Spinal cord (tissue), 10 donors: ENCODE results near the gene GIMAP6. TPM values are rescaled to one million over a fixed set of nuclear protein-coding genes. Genes with fewer than 3 reads are reported as not detected.
"Not testable (repeated sequence)": the region's sequence is repeated elsewhere in the genome, so short reads cannot be mapped to it uniquely, and the experiment has no call there.

ENCODE experiments used
- DNase-seq, 6 donors: peaks; one replicate each; pipeline versions ENCODE4 v3.0.0 to v3.0.0-alpha.2; 2013 to 2015; ENCODE audit warnings: low spot score in 6 of 6, low read depth in 4 of 6
- H3K27ac ChIP-seq: one replicate; pipeline ENCODE4 v1.5.1; 2013; ENCODE audit warnings: low read depth, low read length, control low read depth
- H3K27me3 ChIP-seq: one replicate; pipeline ENCODE4 v1.6.1; 2013; ENCODE audit warnings: low read length; ENCODE audit not compliant: control insufficient read depth, insufficient read depth
- H3K36me3 ChIP-seq: one replicate; pipeline ENCODE4 v1.6.1; 2013; ENCODE audit warnings: low read length; ENCODE audit not compliant: control insufficient read depth, insufficient read depth
- H3K4me1 ChIP-seq: one replicate; pipeline ENCODE4 v1.6.1; 2013; ENCODE audit warnings: low read length; ENCODE audit not compliant: control insufficient read depth, insufficient read depth
- H3K4me3 ChIP-seq: one replicate; pipeline ENCODE4 v1.5.1; 2013; ENCODE audit warnings: low read depth, low read length, control low read depth
- H3K9me3 ChIP-seq: one replicate; pipeline ENCODE4 v1.6.1; 2013; ENCODE audit warnings: low read length; ENCODE audit not compliant: control insufficient read depth, insufficient read depth
- WGBS: methylation state at CpG from one replicate; pipeline ENCODE4 v1.1.5; 2013; ENCODE audit warnings: missing lambda C conversion rate; ENCODE audit not compliant: insufficient coverage; 5-methylcytosine and 5-hydroxymethylcytosine counted together
- polyA plus RNA-seq, 2 donors: library from polyadenylated mRNA; unstranded; fragments of 120-200 nt; gene quantifications; one replicate each; pipeline ENCODE4 v1.2.1, GENCODE V29; 2013; ENCODE audit not compliant: insufficient read length in 2 of 2
- total RNA-seq, 2 donors: library from RNA; depleted of rRNA in 1 of 2; stranded (reverse); fragments of 120-200 nt in 1 of 2; fragments of >200 nt in 1 of 2; gene quantifications; one replicate each; pipeline versions ENCODE4 v1.2.3 to v1.2.4, GENCODE V29; 2013 to 2014
- donor health status: healthy.

GIMAP6 gene
- total and polyA plus RNA-seq, 4 donors = 9.1 to 24.8 (median 10.7) TPM

DNA sequence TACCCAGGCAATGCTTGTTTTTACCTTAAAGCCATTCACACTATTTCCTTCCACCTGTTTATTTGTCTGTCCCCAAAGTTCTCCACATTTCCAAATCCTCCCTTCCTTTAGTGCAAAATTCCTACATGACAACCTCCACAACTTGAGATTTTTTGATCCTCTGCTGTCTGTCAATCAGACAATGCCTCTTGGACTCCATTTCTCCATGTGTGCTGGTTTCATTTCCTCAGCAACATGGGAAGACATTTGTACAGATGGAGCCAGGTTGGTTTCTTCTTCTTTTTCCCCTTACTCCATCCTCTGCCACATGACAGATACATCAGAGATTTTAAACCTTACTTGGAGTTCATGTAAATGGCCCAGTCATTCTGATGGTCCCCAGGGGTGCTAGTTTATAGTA is 34.2 kb upstream of the GIMAP6 start:
- Histone ChIP-seq H3K36me3 (no peaks in the 10 kb centered on the region), H3K4me1 (no peaks in the 10 kb centered on the region), H3K9me3 (no peaks in the 10 kb centered on the region), H3K27ac (no peak overlapping the region), H3K27me3 (no peaks in the 10 kb centered on the region), H3K4me3 (no peak overlapping the region)
- DNase-seq = no peak

DNA sequence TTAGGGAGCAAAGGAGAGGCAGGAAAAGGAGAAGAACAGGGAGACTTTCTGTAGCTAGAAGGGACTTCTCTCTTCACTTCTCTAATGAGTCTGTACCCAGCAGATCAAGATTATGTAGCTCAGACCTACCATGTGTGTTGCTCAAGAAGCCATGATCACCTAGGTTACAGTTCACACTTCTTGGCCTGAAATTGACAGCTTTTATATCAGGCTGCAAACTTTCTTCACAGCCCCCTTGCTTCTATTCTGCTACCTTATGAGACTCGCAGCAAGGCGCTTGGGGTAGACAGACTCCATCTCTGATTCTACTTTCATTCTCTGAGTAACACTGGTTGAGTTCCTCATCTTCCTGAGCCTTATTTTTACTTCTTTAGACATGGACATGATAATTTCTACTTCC is 33.7 kb upstream of the GIMAP6 start:
- no peaks in the 10 kb centered on the region for H3K4me1 ChIP-seq
- no peaks in the 10 kb centered on the region for H3K9me3 ChIP-seq
- H3K27ac ChIP-seq = no peak overlapping the region
- no peak for DNase-seq
- no peaks in the 10 kb centered on the region for H3K36me3 ChIP-seq
- no peak overlapping the region for H3K4me3 ChIP-seq
- no peaks in the 10 kb centered on the region for H3K27me3 ChIP-seq
- no CpG with 5 or more reads among the region's 2 CpGs for WGBS

DNA sequence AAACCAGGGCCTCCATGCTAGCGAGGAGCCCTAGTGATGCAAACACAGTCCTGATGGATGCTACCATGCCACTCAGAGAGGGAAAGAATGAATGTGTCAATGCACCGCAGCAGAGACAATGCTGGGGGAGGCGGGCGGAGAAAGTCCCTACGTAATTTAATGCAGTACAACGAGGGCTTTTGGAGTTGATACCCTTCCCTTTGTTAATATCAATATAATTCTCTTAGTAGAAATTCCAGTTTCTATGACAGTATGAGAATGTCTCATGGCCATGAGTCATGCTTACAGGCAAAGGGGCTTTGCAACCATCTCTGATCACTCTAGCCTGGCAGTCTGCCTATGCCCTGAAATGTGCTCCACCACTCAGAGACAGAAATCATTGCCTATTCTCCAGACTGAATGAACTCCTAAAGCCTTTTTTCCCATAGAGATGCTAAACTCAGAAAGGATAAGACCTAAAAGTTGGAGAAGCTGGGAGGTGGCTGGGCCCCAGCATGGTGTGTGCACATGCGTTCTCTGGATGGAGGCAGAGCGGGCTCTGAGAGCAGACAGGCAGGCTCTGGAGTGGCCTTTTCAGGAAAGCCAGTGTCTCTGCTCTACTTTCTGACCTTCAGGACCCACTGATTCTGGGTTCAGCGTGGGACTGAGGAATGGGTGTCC is 33.0 kb upstream of the GIMAP6 start:
- H3K27ac ChIP-seq = no peak overlapping the region
- WGBS = 91% methylated on average over 5 of the region's 9 CpGs
- no peaks in the 10 kb centered on the region for H3K4me1 ChIP-seq
- no peaks in the 10 kb centered on the region for H3K36me3 ChIP-seq
- DNase-seq = no peak
- no peak overlapping the region for H3K4me3 ChIP-seq
- no peaks in the 10 kb centered on the region for H3K9me3 ChIP-seq
- no peaks in the 10 kb centered on the region for H3K27me3 ChIP-seq

DNA sequence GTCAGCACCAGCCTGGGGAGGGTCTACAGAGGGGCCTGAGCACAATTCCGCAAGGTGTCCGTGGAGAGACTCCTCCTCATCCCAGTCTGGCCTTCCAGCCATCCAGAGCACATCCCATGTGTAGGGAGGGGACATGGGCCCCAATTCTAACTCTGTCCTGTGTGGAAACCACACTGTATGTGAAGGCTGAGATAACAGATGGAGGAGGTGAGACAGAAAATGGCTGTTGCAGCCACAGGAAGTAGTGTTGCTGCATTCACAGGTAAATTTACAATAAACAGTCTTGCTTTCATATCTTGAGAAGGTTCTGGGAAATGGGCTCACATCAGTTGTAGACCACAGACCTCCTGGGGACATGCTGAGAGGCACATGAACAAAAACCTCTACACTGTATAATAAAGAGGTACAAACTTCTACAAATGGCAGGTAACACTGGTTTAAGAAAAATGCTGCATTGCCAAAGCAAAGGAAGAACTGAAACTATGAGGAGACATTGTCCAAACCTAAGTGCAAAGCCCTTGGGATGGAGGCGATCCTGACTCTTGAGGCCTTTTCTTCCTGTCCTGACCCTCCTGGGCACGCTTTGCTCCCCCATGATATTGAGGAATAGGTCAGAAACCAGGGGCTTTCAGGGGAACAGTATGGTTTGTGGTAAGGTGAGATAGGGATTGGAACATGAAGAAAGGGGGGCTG is 31.8 kb upstream of the GIMAP6 start:
- H3K36me3 ChIP-seq = no peaks in the 10 kb centered on the region
- H3K27ac ChIP-seq = no peak overlapping the region
- H3K27me3 ChIP-seq = no peaks in the 10 kb centered on the region
- no peaks in the 10 kb centered on the region for H3K4me1 ChIP-seq
- WGBS = 79% methylated on average over 2 of the region's 4 CpGs
- no peaks in the 10 kb centered on the region for H3K9me3 ChIP-seq
- no peak for DNase-seq
- H3K4me3 ChIP-seq = no peak overlapping the region

DNA sequence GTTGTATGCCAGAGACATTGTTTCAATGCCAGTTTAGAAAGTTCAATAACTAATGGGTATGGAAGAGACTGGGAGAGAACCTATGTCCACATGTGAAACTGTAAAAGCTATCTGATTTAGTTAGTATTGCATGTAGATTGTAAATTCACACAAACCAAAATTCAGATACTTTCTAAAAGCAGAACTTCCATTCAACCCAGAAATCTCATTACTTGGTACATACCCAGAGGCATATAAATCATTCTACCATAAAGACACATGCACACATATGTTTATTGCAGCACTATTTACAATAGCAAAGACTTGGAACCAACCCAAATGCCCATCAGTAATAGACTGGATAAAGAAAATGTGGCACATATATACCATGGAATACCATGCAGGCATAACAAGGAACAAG is 30.6 kb upstream of the GIMAP6 start:
- not testable (repeated sequence) for H3K9me3 ChIP-seq, H3K27ac ChIP-seq, H3K36me3 ChIP-seq, H3K4me3 ChIP-seq, H3K4me1 ChIP-seq, H3K27me3 ChIP-seq, DNase-seq

DNA sequence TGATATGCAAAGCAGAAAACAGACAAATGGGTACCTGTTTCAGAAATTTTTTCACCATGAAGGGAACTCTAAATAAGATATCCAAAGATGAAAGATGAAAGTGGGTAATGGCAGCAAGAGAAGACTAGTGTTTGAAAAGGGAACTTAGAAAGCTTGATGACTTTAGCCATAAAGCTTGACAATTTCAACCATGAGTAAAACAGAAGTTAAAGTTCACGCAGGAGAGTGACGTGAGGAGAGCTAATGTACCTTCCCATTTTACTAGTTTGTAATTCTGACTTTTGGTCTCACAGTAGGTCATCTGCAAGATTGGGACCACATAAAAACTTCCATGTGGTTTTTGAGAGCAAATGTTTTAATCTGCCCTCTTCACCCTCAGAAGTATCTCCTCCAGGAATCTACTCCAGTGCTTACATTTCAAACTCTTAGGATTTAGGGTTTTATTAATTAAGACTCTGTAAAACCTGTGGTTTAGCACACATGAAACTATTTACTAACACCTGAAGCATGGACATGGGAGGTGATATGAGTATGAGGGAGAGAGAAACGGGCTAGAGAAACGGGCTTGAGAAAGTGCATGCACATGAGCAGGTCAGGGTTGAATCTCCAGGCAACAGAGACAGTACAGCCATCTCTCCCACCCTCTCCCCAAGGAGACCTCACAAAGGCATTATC is 28.9 kb upstream of the GIMAP6 start:
- H3K4me3 ChIP-seq = no peak overlapping the region
- DNase-seq = no peak
- peaks cover 6% of the 10 kb centered on the region for H3K9me3 ChIP-seq
- no peaks in the 10 kb centered on the region for H3K4me1 ChIP-seq
- WGBS = no CpG with 5 or more reads among the region's 4 CpGs
- H3K27me3 ChIP-seq = no peaks in the 10 kb centered on the region
- H3K36me3 ChIP-seq = no peaks in the 10 kb centered on the region
- H3K27ac ChIP-seq = no peak overlapping the region

DNA sequence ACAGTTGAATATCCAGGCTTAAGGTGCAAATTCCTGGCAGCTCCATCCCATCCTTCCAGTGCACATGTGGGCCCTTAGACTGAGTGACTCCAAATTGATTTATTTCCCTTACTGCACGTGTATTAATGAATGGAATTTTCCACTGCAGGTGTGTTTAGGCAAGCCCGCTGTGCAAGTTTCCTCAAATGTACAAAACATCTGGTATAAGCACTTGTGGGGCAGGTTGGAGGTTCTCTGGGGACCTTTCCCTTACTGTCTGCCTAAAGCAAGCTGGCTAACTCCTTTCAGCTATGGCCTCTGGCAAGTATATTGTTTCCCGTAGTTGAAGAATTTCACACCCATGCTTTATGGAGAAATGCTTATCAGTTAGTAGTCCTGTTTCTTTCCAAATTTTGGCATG is 25.3 kb upstream of the GIMAP6 start:
- Histone ChIP-seq H3K36me3 (no peaks in the 10 kb centered on the region), H3K27me3 (no peaks in the 10 kb centered on the region), H3K27ac (no peak overlapping the region), H3K4me1 (no peaks in the 10 kb centered on the region), H3K9me3 (peaks cover 6% of the 10 kb centered on the region), H3K4me3 (no peak overlapping the region)
- DNase-seq = no peak
- 80% methylated on average over 1 of the region's 3 CpGs for WGBS

DNA sequence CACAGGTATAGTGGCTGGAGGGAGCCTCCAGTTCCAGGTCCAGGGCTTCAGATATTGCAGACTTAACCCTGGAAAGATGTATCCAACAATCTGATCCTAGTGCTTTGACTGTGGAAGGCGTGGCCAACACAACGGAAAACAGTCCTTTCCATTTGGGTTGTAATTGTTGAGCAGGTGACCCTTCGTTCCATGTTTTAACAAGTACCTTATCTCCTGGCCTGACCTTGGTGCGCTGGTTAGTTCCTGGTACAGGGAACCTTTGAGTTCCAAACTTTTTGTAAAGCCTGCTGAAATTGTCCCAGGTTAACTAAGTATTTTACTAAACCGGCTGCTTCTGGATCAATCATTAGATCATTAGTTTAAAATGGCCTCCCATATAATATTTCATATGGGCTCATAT is 23.9 kb upstream of the GIMAP6 start:
- Histone ChIP-seq H3K36me3 (no peaks in the 10 kb centered on the region), H3K27ac (no peak overlapping the region), H3K27me3 (no peaks in the 10 kb centered on the region), H3K9me3 (peaks cover 6% of the 10 kb centered on the region), H3K4me1 (no peaks in the 10 kb centered on the region), H3K4me3 (no peak overlapping the region)
- DNase-seq = no peak
- WGBS = 96% methylated on average over 4 of the region's 5 CpGs

DNA sequence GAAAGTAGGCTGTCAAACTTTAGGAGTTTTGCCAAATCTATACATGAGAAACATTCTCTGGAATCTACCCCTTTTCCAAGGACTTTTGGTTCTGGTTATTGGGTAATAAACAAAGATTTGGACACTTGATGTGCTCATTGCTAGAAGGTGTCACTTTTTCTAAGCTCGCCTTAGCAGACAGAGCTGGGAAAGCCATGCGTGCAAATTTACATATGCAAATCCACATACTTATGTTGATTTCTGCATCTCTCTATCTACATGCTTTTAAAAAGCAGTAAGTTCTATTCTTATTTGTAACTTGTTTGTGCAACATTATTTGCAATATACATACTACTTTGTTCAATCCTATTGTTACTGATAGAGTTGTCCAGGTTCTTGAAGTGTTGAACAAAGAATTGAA is 22.5 kb upstream of the GIMAP6 start:
- Histone ChIP-seq H3K27ac (no peak overlapping the region), H3K9me3 (peaks cover 6% of the 10 kb centered on the region), H3K36me3 (no peaks in the 10 kb centered on the region), H3K4me1 (no peaks in the 10 kb centered on the region), H3K4me3 (no peak overlapping the region), H3K27me3 (no peaks in the 10 kb centered on the region)
- no CpG with 5 or more reads among the region's 2 CpGs for WGBS
- no peak for DNase-seq

DNA sequence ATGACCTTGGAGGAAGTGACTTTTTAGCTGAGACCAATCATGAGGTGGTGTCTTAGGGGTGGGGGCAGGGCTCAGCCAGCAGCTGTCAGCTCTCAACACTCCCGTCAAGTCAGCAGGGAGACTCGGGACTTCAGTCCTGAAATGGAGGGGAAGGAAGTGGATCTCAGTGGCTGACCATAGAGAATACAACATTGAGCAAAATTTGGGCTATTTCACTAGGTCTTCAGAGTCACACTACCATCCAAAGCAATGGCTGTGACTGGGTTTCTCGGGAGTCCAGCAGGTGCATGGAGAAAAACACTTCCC is 16.8 kb upstream of the GIMAP6 start:
- H3K4me1 ChIP-seq = no peaks in the 10 kb centered on the region
- no peaks in the 10 kb centered on the region for H3K36me3 ChIP-seq
- no peak overlapping the region for H3K27ac ChIP-seq
- no peak for DNase-seq
- H3K4me3 ChIP-seq = no peak overlapping the region
- no peaks in the 10 kb centered on the region for H3K27me3 ChIP-seq
- no peaks in the 10 kb centered on the region for H3K9me3 ChIP-seq
- 71% methylated on average over 2 of the region's 3 CpGs for WGBS
